H1 (cell line): ENCODE results near the gene RFX3. TPM values are rescaled to one million over a fixed set of nuclear protein-coding genes. Genes with fewer than 3 reads are reported as not detected.

Source experiments
- CEBPB ChIP-seq: IDR thresholded peaks from 2 replicates; pipeline ENCODE4 v1.6.1; 2012; ENCODE audit warnings: low read depth, low read length
- CHD7 ChIP-seq: fragments of 300-600 bp; sonication (generic); IDR thresholded peaks from 2 replicates; pipeline ENCODE4 v1.7.1; 2012; ENCODE audit warnings: low read length, moderate library complexity, mild to moderate bottlenecking, inconsistent platforms; ENCODE audit not compliant: insufficient replicate concordance
- MAFK ChIP-seq: IDR thresholded peaks from 2 replicates; pipeline ENCODE4 v1.6.1; 2012; ENCODE audit warnings: low read depth, mild to moderate bottlenecking, improper control_type of control experiment, low read length
- MAX ChIP-seq: IDR thresholded peaks from 2 replicates; pipeline ENCODE4 v1.6.1; 2012; ENCODE audit warnings: inconsistent platforms
- PHF8 ChIP-seq: fragments of 200-600 bp; sonication (generic); conservative IDR thresholded peaks from 2 replicates; pipeline ENCODE4 v1.7.1; 2012; ENCODE audit warnings: low read depth, mild to moderate bottlenecking, inconsistent platforms, low read length, moderate library complexity
- RFX5 ChIP-seq: IDR thresholded peaks from 2 replicates; pipeline ENCODE4 v1.6.1; 2011; ENCODE audit warnings: low read depth, low read length, improper control_type of control experiment, borderline replicate concordance
- SIRT6 ChIP-seq: IDR thresholded peaks from one replicate; pipeline ENCODE4 v1.7.1; 2012; ENCODE audit warnings: low read length, inconsistent platforms
- SP2 ChIP-seq: IDR thresholded peaks from 2 replicates; pipeline ENCODE4 v1.6.1; 2012; ENCODE audit warnings: mild to moderate bottlenecking, low read length, inconsistent platforms
- TAF7 ChIP-seq: optimal IDR thresholded peaks from 2 replicates; pipeline ENCODE3; 2011; ENCODE audit warnings: low read depth, mild to moderate bottlenecking, inconsistent platforms, low read length, moderate library complexity, borderline replicate concordance
- polyA plus RNA-seq, 7 experiments: library from polyadenylated mRNA; depleted of rRNA in 3 of 7; stranded (reverse) in 5 of 7; unstranded in 2 of 7; fragments of >200 nt in 5 of 7; fragments of 200-250 nt in 2 of 7; gene quantifications; 1 replicate in 5 of 7; 2 replicates in 1 of 7; 4 replicates in 1 of 7; pipeline versions ENCODE4 v1.2.1 to v1.2.3, GENCODE V29; 2011 to 2013; ENCODE audit warnings: missing spikeins in 2 of 7, mixed read lengths in 2 of 7
- total RNA-seq: library from RNA; stranded (reverse); fragmentation: NEBNext Ultra II Directional; extraction: Animal tissue kit (Norgen Biotek cat#: 25700); gene quantifications from 2 replicates; pipeline ENCODE4 v1.2.1, GENCODE V29; 2021

The RFX3 gene
- total and polyA plus RNA-seq, 2 of the 8 experiments (the other 6 are each of a cell fraction or from before 2014, with no cell fraction given): 4.9 to 22.6 TPM

GRCh38 chr9:3458806-3459475 is 66.9 kb downstream of the RFX3 start (continued):
- TF ChIP-seq PHF8: no peak
- no peak for TF ChIP-seq MAFK
- TF ChIP-seq RFX5: no peak
- TF ChIP-seq TAF7: no peak
- no peak for TF ChIP-seq SIRT6
- TF ChIP-seq CHD7: no peak
- no peak for TF ChIP-seq CEBPB
- no peak for TF ChIP-seq MAX
- TF ChIP-seq SP2: no peak
